H7 (cell line): ENCODE data around the gene SORBS1. TPM values are rescaled to one million over a fixed set of nuclear protein-coding genes. Genes with fewer than 3 reads are reported as not detected.

Experiments
- DNase-seq: peaks from one replicate; pipeline ENCODE4 v3.0.0; 2012
- H3K27me3 ChIP-seq: 2 replicates; pipeline ENCODE4 v1.6.0; 2011; ENCODE audit warnings: mild to moderate bottlenecking, low read length; ENCODE audit not compliant: control insufficient read depth, insufficient read depth
- H3K36me3 ChIP-seq: replicated peaks from 2 replicates; pipeline ENCODE4 v1.5.1; 2011; ENCODE audit warnings: low read length; ENCODE audit not compliant: control insufficient read depth, insufficient read depth
- H3K4me3 ChIP-seq: 2 replicates; pipeline ENCODE4 v1.5.1; 2011; ENCODE audit warnings: low read depth, mild to moderate bottlenecking, control low read depth, low read length, moderate library complexity; ENCODE audit not compliant: insufficient read depth
- total RNA-seq: library from RNA; depleted of rRNA; stranded (reverse); fragments of >200 nt; shearing (Covaris generic); gene quantifications from 2 replicates; pipeline ENCODE4 v1.2.3, GENCODE V29; 2014

SORBS1 gene
- total RNA-seq, 1 experiment from 2014 or later, result 10.2 TPM

DNA sequence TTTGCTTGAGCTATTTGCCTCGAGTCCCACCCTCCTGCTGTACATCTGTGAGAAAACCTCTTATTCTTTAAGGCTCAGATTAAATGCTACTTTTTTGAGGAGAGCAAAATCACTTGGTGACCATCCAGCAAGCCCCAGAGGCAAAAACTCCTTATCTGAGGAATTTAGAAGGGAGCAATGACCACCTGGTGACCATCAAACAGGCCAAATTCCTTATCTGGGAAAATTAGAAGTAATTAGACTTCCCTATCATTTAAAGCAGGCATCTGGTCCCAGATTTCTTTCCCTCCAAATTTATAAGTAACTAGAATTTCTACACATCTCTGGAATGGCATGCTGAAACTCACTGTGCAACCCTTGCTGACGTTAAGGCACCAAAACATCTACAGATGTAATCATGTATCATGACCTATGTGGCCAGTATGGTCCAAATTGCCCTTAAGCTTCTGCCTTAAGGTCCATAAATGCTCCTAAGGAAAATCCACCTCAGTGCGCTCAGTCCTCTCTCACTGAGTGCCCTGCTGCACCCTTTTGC, 229.5 kb downstream of the SORBS1 start:
- Histone ChIP-seq H3K4me3 (no peak overlapping the region), H3K27me3 (no peaks in the 10 kb centered on the region), H3K36me3 (no peaks in the 10 kb centered on the region; the same call in 1 of the 2 replicates)
- no peak for DNase-seq

DNA sequence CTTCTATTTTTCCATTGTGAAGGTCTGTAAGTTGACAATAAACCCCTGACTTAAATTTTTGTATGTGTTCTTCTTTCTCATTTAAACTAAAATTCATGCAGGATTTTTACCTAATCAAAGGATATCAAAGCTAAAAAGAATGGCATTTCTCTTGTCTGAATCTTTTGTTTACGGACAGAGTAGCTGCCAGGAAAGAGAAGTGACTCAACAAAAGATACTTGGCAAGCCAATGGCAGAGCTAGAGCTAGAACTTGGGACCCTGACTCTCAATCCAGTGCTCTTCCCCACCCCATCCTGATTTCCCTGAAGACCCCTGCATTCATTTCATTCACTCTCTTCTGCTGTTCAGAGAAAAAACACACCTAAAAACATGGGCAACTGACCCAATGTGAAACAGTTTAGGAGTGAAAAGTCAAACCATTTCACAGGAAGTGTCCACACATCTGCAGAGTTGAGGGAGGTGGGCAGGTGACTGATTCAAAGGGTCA, 230.2 kb downstream of the SORBS1 start:
- Histone ChIP-seq H3K4me3 (no peak overlapping the region), H3K27me3 (no peaks in the 10 kb centered on the region), H3K36me3 (no peaks in the 10 kb centered on the region; the same call in 1 of the 2 replicates)
- no peak for DNase-seq

DNA sequence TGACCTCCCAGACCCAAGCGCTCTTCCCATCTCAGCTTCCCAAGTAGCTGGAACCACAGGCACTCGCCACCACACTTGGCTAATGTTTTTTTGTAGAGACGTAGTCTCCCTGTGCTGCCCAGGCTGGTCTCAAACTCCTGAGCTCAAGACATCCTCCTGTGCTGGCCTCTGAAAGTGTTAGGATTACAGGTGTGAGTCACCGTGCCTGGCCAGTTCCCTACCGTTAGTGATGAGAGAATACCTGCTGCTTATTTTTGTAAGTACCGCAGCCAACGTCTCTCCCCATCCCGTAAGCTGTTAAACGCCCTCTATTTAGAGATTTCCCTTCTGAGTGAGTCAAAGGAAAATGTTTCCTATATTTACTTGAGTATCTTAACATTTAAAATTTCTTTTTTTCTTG, 231.9 kb downstream of the SORBS1 start:
- Histone ChIP-seq H3K36me3 (no peaks in the 10 kb centered on the region), H3K27me3 (no peaks in the 10 kb centered on the region), H3K4me3 (no peak overlapping the region)
- DNase-seq, result no peak

DNA sequence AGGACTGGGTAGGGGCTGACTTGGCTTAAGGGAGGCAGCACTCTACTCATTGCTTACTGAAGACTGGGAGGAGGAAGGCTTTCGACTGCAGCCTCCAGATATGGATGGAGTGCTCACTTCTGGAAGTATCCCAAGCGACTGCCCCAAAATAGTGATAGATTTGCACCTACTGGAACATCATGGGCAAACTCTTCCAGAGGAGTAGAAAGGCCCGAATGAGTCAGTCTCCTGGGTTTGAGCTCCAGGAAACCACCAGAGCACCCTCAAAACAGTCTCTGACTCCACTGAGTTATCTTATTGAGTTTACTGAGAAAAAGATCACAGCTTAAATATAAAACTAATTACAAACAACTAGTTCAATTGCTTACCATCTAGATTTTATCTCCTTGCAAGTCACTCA, 233.2 kb downstream of the SORBS1 start:
- Histone ChIP-seq H3K36me3 (no peaks in the 10 kb centered on the region), H3K4me3 (no peak overlapping the region)
- no peak for DNase-seq

DNA sequence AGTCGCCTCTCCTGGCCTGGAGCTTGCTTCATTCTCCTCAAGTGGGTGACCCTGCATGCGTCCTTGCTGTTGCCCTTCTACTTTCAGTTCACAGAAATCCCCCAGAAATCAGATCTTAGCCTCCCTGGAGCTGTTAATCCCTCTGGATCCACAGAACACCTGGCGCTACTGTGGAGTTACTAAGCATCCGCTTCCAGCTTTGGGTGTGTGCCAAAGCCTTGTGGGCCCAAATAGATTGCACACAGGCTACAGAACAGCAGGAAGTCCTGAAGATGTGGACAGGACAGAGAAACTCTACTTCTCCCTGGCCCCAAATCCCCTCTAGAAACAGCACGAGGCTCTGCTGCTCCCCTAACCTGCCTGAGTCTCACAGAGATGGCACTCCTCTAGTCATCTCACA, 233.8 kb downstream of the SORBS1 start:
- DNase-seq, result no peak
- Histone ChIP-seq H3K36me3 (no peaks in the 10 kb centered on the region), H3K27me3 (no peaks in the 10 kb centered on the region), H3K4me3 (no peak overlapping the region)

More for the DNA sequence above, 233.2 kb downstream of the SORBS1 start:
- H3K27me3 ChIP-seq, result no peaks in the 10 kb centered on the region

DNA sequence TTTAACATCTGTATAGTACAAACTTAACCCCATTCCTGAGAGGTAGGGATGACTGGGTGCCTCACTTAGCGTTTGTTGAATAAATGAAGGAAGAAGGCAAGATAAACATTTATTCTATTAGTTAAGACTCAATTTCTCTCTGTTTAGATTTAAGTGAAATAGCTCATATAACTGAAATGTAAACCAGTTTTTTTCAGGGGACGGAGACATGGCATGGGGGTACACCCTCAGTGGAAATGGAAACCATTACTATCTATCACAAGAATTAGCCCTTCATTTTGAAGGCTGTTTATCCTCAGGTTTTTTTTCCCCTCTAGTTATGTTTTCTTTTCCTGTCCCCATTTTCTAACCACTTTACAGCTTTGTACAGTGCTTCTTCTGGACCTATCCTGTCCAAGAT, 234.8 kb downstream of the SORBS1 start:
- no peaks in the 10 kb centered on the region for H3K36me3 ChIP-seq
- no peak overlapping the region for H3K4me3 ChIP-seq
- DNase-seq, result no peak
- H3K27me3 ChIP-seq, result no peaks in the 10 kb centered on the region

DNA sequence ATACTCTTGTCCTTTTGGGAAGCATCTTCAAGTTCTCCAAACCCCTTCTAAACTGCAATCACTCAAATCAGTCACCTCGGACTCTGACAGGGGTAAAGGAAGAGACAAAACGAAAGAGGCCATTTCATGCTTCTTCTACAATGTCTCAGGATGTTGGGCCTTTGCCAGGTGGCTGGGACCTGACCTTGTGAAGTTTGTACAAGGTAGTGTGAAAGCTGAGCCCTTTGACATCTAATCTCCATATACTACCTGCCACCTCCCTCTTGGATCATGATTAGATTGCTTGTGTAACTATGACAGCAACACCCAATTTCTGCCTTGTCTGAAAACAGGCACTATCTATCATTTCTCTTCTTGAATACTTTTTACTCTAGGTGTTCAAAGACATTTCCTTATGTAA, 235.3 kb downstream of the SORBS1 start:
- Histone ChIP-seq H3K4me3 (no peak overlapping the region), H3K27me3 (no peaks in the 10 kb centered on the region), H3K36me3 (no peaks in the 10 kb centered on the region)
- no peak for DNase-seq

DNA sequence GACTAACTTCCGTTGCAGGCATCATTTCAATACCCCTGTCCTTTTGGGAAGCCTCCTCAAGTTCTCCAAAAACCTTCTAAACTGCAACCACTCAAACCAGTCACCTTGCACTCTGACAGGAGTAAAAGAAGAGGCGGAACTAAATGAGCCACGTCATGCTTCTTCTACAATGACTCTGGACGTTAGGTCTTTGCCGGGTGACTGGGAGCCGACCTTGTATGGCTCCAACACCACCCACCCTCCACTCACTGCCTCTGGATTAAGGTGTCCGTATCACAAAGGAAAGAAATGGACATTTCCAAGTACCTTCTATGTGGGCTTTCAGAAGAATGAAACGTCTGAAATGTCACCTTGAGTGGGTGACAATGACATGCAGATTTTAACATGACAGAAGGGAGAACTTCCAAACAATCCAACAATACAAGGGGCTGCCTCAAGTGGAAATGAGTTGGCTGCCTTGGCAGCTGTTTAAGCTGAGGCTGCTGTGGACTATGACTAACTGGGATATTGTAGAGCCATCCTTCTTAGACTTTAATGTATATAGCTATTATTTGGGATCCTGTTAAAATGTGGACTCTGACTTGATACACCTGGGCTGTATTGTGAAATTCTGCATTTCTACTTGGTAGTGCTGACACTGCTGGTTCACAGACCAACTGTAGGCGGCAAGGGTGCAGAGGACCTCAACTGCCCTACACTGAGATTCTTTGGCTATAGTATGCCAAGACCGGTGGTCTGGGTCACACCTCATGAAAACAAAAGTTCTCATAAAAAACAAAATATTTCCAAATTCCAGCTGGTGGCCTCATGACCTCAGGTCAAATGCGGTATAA, 236.5 kb downstream of the SORBS1 start:
- Histone ChIP-seq H3K36me3 (no peaks in the 10 kb centered on the region), H3K4me3 (no peak overlapping the region), H3K27me3 (no peaks in the 10 kb centered on the region)
- DNase-seq, result no peak

DNA sequence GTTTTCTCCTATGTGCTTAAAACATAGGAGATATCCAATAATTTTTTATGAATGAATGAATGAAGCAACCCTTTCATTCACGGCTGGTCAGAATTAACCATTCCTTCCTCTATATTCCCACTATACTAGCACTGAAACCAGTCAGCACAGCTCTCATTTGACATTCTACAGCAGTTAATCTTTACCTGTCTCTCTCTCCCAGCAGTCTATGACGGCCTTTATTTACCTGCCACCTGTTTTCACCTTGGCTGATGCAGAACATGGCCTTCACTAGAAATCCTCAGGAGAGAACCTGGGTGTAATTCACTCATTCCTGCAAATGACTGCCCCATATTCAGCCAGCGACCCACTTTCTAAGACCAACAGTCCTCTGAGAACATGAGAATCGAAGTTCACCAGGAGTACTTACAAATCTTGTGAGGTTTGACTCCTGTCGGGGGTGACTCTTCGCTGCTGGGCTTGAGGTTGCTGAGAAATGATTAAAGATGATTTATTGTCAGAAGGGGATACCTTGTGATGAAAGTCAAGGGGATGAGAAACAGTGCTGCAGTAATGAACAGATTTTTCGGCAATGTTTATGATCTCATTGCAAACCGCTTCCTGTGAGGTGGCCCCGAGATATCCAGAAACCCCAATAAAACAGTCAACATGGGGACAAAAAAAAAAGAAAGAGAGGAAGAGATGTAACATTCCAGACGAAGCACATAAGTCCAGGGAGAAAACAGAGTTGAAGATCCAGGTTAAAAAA, 239.4 kb downstream of the SORBS1 start:
- no peaks in the 10 kb centered on the region for H3K36me3 ChIP-seq

DNA sequence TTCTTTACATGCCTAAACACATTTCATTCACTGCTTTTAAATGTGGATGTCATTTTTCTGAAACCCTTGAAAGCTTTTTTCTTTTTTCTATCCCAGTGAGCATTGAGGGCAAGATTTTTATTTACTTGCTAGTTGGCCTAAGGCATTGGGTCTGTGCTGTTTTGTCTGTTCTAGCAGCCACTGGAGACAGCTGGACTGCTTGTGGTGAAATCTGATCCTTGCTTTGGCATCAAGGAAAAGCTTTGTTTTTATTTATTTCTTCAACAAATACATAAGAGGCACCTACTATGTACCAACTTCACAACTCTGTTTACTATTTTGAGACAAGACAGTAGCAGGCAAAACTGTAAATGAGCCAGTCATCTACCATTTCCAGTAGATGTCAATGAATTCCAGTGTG, 241.9 kb downstream of the SORBS1 start:
- DNase-seq, result no peak
- H3K4me3 ChIP-seq, result no peak overlapping the region
- H3K27me3 ChIP-seq, result no peaks in the 10 kb centered on the region
- no peaks in the 10 kb centered on the region for H3K36me3 ChIP-seq

More for the DNA sequence above, 239.4 kb downstream of the SORBS1 start:
- no peaks in the 10 kb centered on the region for H3K27me3 ChIP-seq
- no peak for DNase-seq
- no peak overlapping the region for H3K4me3 ChIP-seq

DNA sequence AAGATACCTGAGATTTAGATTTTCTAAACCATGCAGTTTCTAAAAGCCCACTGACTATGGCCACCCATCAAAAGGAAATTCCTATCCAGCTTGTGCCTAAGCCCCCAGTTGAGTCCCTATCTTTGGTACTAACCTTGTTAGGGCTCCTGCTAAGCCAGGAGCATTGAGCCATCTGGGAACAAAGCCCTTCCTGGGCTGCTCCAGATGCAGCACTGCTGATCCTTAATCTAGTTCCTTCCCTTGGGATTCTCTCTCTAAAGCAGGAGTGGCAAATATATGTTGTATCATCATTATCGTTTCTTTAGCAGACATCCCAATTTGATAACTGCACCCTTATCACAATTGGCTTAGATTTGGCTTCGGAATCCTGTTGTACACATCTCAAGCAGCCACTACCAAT, 245.7 kb downstream of the SORBS1 start:
- no peak overlapping the region for H3K4me3 ChIP-seq
- H3K27me3 ChIP-seq, result no peaks in the 10 kb centered on the region
- DNase-seq, result no peak
- no peaks in the 10 kb centered on the region for H3K36me3 ChIP-seq

DNA sequence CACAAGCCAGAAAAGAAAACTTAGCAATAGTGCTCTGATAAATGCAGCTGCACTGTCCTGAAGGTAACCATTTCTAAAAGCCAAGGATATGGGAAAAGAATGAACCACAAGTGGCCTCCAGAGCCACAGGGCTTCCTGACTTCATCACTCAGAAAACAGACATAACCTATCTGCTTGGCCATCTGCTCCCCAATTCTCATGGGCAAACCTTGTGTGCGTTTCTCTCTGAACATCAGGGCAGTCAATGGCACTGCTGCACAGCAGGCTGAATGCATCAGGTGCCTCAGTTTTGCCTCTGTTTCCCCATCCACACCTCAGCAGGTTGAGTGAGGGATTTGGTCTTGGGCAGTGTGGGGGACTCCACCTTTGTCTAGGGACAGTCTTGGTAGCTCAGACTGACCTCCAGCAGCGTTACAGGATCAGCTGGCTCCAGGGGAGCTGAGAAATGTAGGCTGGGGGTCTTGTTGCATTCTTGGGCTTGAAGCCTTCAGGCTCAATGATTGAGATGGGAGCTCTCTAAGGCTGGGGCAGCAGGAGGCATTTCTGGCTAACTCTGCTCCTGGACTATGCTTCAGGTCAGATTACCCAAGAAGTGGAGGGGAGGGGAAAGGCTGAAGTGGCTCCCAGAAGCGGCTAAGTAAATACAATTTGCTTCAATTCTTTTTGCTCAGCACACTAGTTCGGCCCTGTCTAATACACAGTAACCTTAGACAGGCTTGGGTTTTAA, 246.8 kb downstream of the SORBS1 start:
- no peaks in the 10 kb centered on the region for H3K36me3 ChIP-seq
- DNase-seq, result no peak
- no peak overlapping the region for H3K4me3 ChIP-seq
- no peaks in the 10 kb centered on the region for H3K27me3 ChIP-seq

DNA sequence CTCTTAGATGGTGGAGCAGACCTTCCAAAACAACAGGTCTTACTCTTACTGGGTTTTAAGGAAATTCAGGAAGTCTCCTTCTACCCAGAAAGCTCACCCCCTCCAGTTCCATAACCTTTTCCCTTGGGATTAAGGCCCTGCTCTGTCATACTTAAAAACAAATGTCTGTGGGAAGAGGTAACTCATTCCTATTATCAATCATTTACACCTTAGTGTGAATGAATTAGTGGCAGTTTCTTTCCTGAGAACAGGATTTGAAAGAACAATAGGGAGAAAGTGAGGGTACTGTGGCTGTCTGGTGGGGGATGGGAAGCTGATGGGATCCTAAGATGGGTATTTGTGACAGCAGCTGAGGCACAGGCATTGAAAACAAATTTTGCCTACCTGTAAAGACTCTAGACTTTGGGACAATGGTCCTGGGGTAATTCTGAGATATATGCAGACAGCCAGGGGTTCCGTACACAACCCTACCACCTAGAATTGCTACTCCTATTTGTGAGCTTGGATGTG, 248.1 kb downstream of the SORBS1 start:
- DNase-seq, result no peak
- H3K36me3 ChIP-seq, result no peaks in the 10 kb centered on the region
- H3K4me3 ChIP-seq, result no peak overlapping the region
- H3K27me3 ChIP-seq, result no peaks in the 10 kb centered on the region

DNA sequence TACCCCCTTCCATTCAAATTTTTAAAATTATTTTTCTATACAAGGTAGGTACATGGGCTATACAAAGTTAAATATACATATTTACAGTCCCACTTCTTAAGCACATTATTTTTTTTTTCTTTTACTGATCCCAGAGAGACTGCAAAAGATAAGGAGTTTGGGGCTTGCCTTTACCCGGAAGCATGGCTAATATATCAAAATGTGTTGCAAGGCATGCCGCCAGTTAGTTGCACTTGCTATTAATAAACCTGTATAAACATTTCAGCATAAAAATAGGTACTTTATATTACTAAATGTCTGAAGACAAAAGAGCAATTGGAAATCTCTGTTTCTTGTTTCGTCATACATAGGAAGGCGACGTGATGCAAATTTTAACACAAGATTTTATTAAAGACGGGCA, 248.9 kb downstream of the SORBS1 start:
- no peaks in the 10 kb centered on the region for H3K27me3 ChIP-seq
- no peak overlapping the region for H3K4me3 ChIP-seq
- no peaks in the 10 kb centered on the region for H3K36me3 ChIP-seq
- DNase-seq, result no peak
